ENCODE data around the gene SIRPB2. TPM values are rescaled to one million over a fixed set of nuclear protein-coding genes. Genes with fewer than 3 reads are reported as not detected.

The SIRPB2 gene
- total and polyA plus RNA-seq, 2 of the 8 experiments (the other 6 are each of a cell fraction or from before 2014, with no cell fraction given), result 0.28 TPM; not detected in 1

DNA sequence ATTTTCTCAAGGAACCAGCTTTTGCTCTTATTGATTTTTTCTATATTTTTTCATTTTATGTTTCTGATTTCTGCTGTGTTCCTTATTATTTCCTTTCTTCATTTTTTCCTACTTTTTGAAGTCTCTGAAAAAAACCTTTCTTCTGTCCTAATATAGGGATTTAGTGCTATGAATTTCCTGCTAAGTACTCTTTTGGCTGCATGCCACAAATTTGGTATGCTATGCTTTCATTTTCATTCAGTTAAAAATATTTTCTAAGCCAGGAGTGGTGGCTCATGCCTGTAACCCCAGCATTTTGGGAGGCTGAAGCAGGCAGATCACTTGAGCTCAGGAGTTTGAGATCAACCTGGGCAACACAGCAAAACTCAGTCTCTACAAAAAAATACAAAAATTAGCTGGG, 35.7 kb upstream of the SIRPB2 start:
- Histone ChIP-seq H3K18ac (ENCODE audit: extremely low read depth, low read length) (no peak overlapping the region), H3K27me3 (replicated peaks in 1 of 4; ENCODE audit: control insufficient read depth in 3 of 4, extremely low read depth in 1 of 4, insufficient read depth in 3 of 4, low read length in 3 of 4) (no peaks in the 10 kb centered on the region), H3K23ac (ENCODE audit: insufficient read length) (no peak overlapping the region), H4K20me1 (replicated peaks in 1 of 2; ENCODE audit: control insufficient read depth in 1 of 2, insufficient read depth in 2 of 2, low read length in 2 of 2) (no peaks in the 10 kb centered on the region), H3K79me2 (ENCODE audit: control insufficient read depth in 1 of 2, insufficient read depth in 2 of 2, low read length in 2 of 2) (no peaks in the 10 kb centered on the region), H2BK5ac (ENCODE audit: low read depth, low read length) (no peak overlapping the region), H3K4ac (replicated peaks; ENCODE audit: insufficient read length, low read depth, low read length) (no peak overlapping the region), H3K9ac (replicated peaks in 1 of 4; ENCODE audit: extremely low read depth in 1 of 4, low read depth in 3 of 4, low read length in 3 of 4) (no peak overlapping the region), H3K79me1 (ENCODE audit: low read depth, low read length) (no peaks in the 10 kb centered on the region), H2BK12ac (ENCODE audit: low read depth, low read length) (no peak overlapping the region), H3K23me2 (ENCODE audit: low read depth, low read length) (no peaks in the 10 kb centered on the region), H3K36me3 (ENCODE audit: control insufficient read depth in 2 of 4, insufficient read depth in 4 of 4, low read length in 3 of 4) (no peaks in the 10 kb centered on the region), H4K91ac (replicated peaks; ENCODE audit: insufficient read length, low read length) (no peak overlapping the region), H3K4me1 (replicated peaks in 1 of 4; ENCODE audit: control insufficient read depth in 3 of 4, insufficient read depth in 4 of 4, low read length in 3 of 4) (no peaks in the 10 kb centered on the region; a peak in 1 of 7 replicates), H2BK15ac (ENCODE audit: low read length) (no peak overlapping the region), H4K5ac (ENCODE audit: insufficient read length, low read depth, low read length) (no peak overlapping the region), H2AK5ac (ENCODE audit: low read depth, low read length) (no peak overlapping the region), H3K27ac (ENCODE audit: low read depth, low read length) (no peak overlapping the region), H3K56ac (replicated peaks; ENCODE audit: insufficient read length, low read depth, low read length) (no peak overlapping the region), H3K9me3 (ENCODE audit: insufficient read depth in 2 of 2, low read depth in 1 of 2, low read length in 1 of 2) (no peaks in the 10 kb centered on the region), H4K8ac (ENCODE audit: extremely low read depth, insufficient read depth, low read length) (no peak overlapping the region), H3K14ac (ENCODE audit: insufficient read length) (no peak overlapping the region), H2BK20ac (ENCODE audit: low read length) (no peak overlapping the region), H2BK120ac (replicated peaks; ENCODE audit: low read depth, low read length) (no peak overlapping the region), H2AFZ (ENCODE audit: low read length) (no peak overlapping the region), H3K4me3 (ENCODE audit: extremely low read depth in 1 of 4, insufficient read depth in 2 of 4, low read depth in 3 of 4, low read length in 4 of 4) (no peak overlapping the region), H3K4me2 (ENCODE audit: insufficient read depth in 1 of 2, low read depth in 2 of 2, low read length in 2 of 2) (no peak overlapping the region)
- ChIA-PET POLR2A (ENCODE audit: partially characterized antibody) (no interaction called here), CTCF (ENCODE audit: partially characterized antibody) (interaction anchor here (0.6 to 1.0 kb wide), 2 partner anchors 23 to 30 kb away, joined by 3 to 4 read pairs; no protein-coding TSS in a partner anchor)
- DNase-seq (ENCODE audit: low read depth in 1 of 2, low spot score in 2 of 2) (no peak), FAIRE-seq (no peak)
- TF ChIP-seq SAP30 (IDR thresholded peaks at IDR 0.05; ENCODE audit: insufficient read depth, insufficient replicate concordance, low read length) (no peak), JUND (IDR thresholded peaks at IDR 0.05; ENCODE audit: low read length) (no peak), CHD2 (IDR thresholded peaks at IDR 0.05; ENCODE audit: low read length) (no peak), GTF2F1 (IDR thresholded peaks at IDR 0.05; ENCODE audit: borderline replicate concordance, low read depth, low read length) (no peak), KDM4A (IDR thresholded peaks at IDR 0.05; ENCODE audit: low read depth, low read length, severe bottlenecking) (no peak)

All from H1 (cell line).